ENCODE results near the gene HEBP2.

- TF ChIP-seq CTCF (IDR thresholded peaks at IDR 0.05) (no peak), POLR2A (IDR thresholded peaks at IDR 0.05) (no peak)
Measured at GRCh38 chr6:138371720-138372119, 32.3 kb upstream of the HEBP2 start.
